Heart right ventricle (tissue), 16 donors: Measurements from ENCODE around the gene BRIP1. TPM values are rescaled to one million over a fixed set of nuclear protein-coding genes. Genes with fewer than 3 reads are reported as not detected.
"Not testable (repeated sequence)": the region's sequence is repeated elsewhere in the genome, so short reads cannot be mapped to it uniquely, and the experiment has no call there.

Source experiments
- ATAC-seq, 8 donors: fragments of 200-7000 bp; cut with Tn5 transposase; one replicate each; pipeline ENCODE4 v1.9.1; 2020; ENCODE audit warnings: mild to moderate bottlenecking in 8 of 8, moderate library complexity in 8 of 8, moderate number of reproducible peaks in 1 of 8
- DNase-seq, 2 donors: peaks; one replicate each; pipeline ENCODE4 v3.0.0-alpha.2; 2020
- H3K27ac ChIP-seq, 10 donors: fragments of 200-600 bp; sonication (generic) in 2 of 10; one replicate each; pipeline versions ENCODE4 v1.5.0 to v1.8.0; 2020 to 2022; ENCODE audit warnings: mild to moderate bottlenecking in 3 of 10
- H3K27me3 ChIP-seq, 7 donors: fragments of 200-600 bp; one replicate each; pipeline ENCODE4 v1.8.0; 2021 to 2022; ENCODE audit warnings: mild to moderate bottlenecking in 2 of 7
- H3K36me3 ChIP-seq, 9 donors: fragments of 200-600 bp; sonication (generic) in 1 of 9; one replicate each; pipeline versions ENCODE4 v1.5.0 to v1.8.0; 2020 to 2022; ENCODE audit warnings: mild to moderate bottlenecking in 2 of 9
- H3K4me1 ChIP-seq, 9 donors: fragments of 200-600 bp; sonication (generic) in 1 of 9; one replicate each; pipeline versions ENCODE4 v1.5.0 to v1.8.0; 2020 to 2022; ENCODE audit warnings: mild to moderate bottlenecking in 4 of 9
- H3K4me3 ChIP-seq, 10 donors: fragments of 200-600 bp; sonication (generic) in 2 of 10; one replicate each; pipeline versions ENCODE4 v1.5.0 to v1.8.0; 2020 to 2022; ENCODE audit warnings: mild to moderate bottlenecking in 7 of 10, moderate library complexity in 2 of 10
- H3K9me3 ChIP-seq, 11 donors: fragments of 200-600 bp in 10 of 11; sonication (generic) in 2 of 11; one replicate each; pipeline versions ENCODE4 v1.5.0 to v1.8.0; 2013 to 2022; ENCODE audit warnings: mild to moderate bottlenecking in 2 of 11, control low read depth in 1 of 11, moderate library complexity in 1 of 11
- CTCF ChIP-seq, 9 donors: fragments of 200-600 bp; sonication (generic) in 2 of 9; IDR thresholded peaks; one replicate each; pipeline versions ENCODE4 v1.5.0 to v1.8.0; 2021 to 2022; ENCODE audit warnings: antibody characterized with exemption in 9 of 9, mild to moderate bottlenecking in 5 of 9, moderate library complexity in 1 of 9
- WGBS, 2 donors: extraction: QIAGEN DNeasy Blood & Tissue Kit; methylation state at CpG; one replicate each; pipeline ENCODE4 v1.1.7; 2013; ENCODE audit warnings: inconsistent platforms in 1 of 2; 5-methylcytosine and 5-hydroxymethylcytosine counted together
- intact Hi-C, 10 donors: fragments of 100-400 bp; cut with DNase I; formaldehyde crosslinking; loops; one replicate each; pipeline versions ENCODE4 v1.11.1 to v1.14.2; 2022
- polyA plus RNA-seq, 2 donors: library from polyadenylated mRNA; stranded (reverse); fragments of 200-250 nt; gene quantifications; one replicate each; pipeline ENCODE4 v1.2.3, GENCODE V29; 2013
- total RNA-seq, 10 donors: library from RNA; stranded (reverse); fragmentation: NEBNext Ultra II Directional in 3 of 10; extraction: Animal tissue kit (Norgen Biotek cat#: 25700) in 3 of 10; gene quantifications; one replicate each; pipeline versions ENCODE4 v1.2.1 to v1.2.4, GENCODE V29; 2021 to 2023
- donor health status: Arrhythmogenic right ventricular cardiomyopathy.
- donor health status: ischemic (EF 13 %, LVEDD 7.1; RV severe dilation, severe dysfunction).
- donor health status: healthy with polysubstance abuse.
- donor health status: DM: no; HTN: yes; CAD: no.
- donor health status: DM: no; HTN: no; CAD: no.
- donor health status: ischemic (EF 25% LVEDD 6.9; RV normal size, moderate dysfunction).
- donor health status: ischemic (EF 25% LVEDD 5.7; RV mildly dilated, moderate dysfunction).
- donor health status: healthy.
- donor health status: DM: yes; HTN: yes; CAD: no.
- donor health status: Ischemic cardiomyopathy.
- donor health status: ischemic (EF 35%, LVEDD 5.7; RV mildly dilated, moderate dysfunction).
- donor health status: nonischemic (EF 11% LVEDD 7.7; RV severe dilation, severe dysfunction).
- donor health status: DM: yes; HTN: yes; CAD: no.
- donor health status: PGD.
- donor health status: ischemic (EF 29% LVEDD 5.4; RV normal size, mild dysfunction).
- donor health status: nonischemic (EF 23%, LVEDD 6.1; RV moderate dilation, normal function).

The BRIP1 gene
- total and polyA plus RNA-seq, 12 donors, result 0.03 to 2.1 (median 0.22) TPM; not detected in 1

DNA sequence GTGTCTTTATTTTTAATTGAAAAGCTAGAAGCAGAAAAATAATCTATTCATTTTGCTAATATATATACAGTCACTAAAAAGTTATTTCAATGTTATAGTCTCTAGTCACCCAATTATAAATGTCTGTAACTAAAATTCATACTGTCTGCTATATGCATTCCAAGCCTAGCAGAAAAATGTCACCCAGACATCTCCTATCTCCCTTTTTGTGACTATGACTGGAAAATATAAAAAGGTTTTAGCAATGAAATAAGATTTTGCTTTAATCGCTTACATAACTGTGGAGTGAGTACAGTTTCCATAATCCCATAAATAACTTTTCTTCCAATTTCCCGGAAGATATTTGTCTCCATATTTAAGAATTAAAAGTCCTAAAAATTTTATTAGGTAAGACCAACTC lies 88.6 kb downstream of the BRIP1 start:
- TF ChIP-seq CTCF (IDR thresholded peaks at IDR 0.05), result no peak
- ATAC-seq (no peak), DNase-seq (no peak)
- intact Hi-C loops, result no loop called here
- no peaks in the 10 kb centered on the region for H3K4me1 ChIP-seq
- no peaks in the 10 kb centered on the region for H3K27me3 ChIP-seq
- 97 to 98% methylated on average over 2 of the region's 2 CpGs for WGBS, 2 donors
- H3K36me3 ChIP-seq, result peaks cover 0 to 5% (median 0%) of the 10 kb centered on the region in 9 donors
- H3K9me3 ChIP-seq, result peaks cover 0 to 23% (median 4%) of the 10 kb centered on the region in 11 donors
- H3K27ac ChIP-seq, result no peak overlapping the region
- H3K4me3 ChIP-seq, result no peak overlapping the region

GRCh38 chr17:61774087-61774486 lies 89.2 kb downstream of the BRIP1 start:
- H3K4me1 ChIP-seq, ATAC-seq, DNase-seq, H3K27me3 ChIP-seq, H3K36me3 ChIP-seq, intact Hi-C loops, H3K4me3 ChIP-seq, H3K27ac ChIP-seq: not testable (repeated sequence)
- H3K9me3 ChIP-seq, result peaks cover 0 to 25% (median 4%) of the 10 kb centered on the region in 11 donors
- 97 to 99% methylated on average over 3 of the region's 3 CpGs for WGBS, 2 donors

GRCh38 chr17:61770752-61771533 lies 92.4 kb downstream of the BRIP1 start:
- whole genome bisulfite sequencing, 2 donors, result 95 to 97% methylated on average over 2 of the region's 2 CpGs
- Histone ChIP-seq H3K27ac (no peak overlapping the region), H3K36me3 (peaks cover 0 to 5% (median 0%) of the 10 kb centered on the region in 9 donors), H3K4me3 (no peak overlapping the region), H3K27me3 (no peaks in the 10 kb centered on the region), H3K9me3 (peaks cover 0 to 25% (median 4%) of the 10 kb centered on the region in 11 donors), H3K4me1 (no peaks in the 10 kb centered on the region)
- ATAC-seq (no peak), DNase-seq (no peak)
- TF ChIP-seq CTCF (IDR thresholded peaks at IDR 0.05), result no peak
- intact Hi-C loops, result no loop called here

DNA sequence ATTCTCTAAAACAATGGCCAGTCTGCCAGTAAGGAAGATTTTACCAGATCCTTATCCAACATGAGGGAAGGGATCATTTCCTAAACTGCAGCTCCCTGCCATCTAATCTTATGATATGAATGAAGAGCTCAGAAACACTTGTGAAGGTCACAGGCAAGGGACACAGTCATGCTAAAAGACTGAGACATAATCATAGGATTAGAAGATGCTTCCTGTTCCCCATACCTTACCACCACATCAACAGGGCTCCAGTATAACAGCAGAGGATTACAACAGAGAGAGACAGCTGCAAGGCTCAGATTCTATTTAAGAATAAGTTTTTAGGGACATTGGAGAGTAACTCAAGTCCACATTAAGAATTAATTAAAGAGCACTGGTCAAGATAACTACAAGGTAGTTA lies 93.3 kb downstream of the BRIP1 start:
- no peak overlapping the region for H3K4me3 ChIP-seq
- intact Hi-C loops, result no loop called here
- TF ChIP-seq CTCF (IDR thresholded peaks at IDR 0.05), result no peak

DNA sequence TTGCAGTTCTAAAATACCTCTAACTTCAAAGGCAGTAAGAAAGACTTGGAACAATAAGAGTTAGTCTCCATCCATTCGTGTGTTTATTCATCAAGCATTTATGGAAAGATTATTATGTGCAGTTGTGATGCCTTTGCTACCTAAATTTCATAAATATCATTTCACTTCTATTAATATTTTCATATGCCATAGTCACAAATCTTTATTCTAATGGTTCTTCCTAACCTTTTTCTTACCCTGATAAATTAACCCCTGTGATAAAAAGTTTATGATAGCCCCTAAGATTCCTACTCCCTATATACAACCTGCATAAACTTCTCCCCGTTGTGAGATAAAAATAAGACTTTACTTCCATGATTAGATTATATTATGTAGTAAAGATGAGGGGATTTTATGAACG lies 94.9 kb downstream of the BRIP1 start:
- H3K27ac ChIP-seq, result no peak overlapping the region
- ATAC-seq, result no peak
- no peak for TF ChIP-seq CTCF (IDR thresholded peaks at IDR 0.05)

More for the DNA sequence above, 93.3 kb downstream of the BRIP1 start:
- no peaks in the 10 kb centered on the region for H3K27me3 ChIP-seq
- H3K27ac ChIP-seq, result no peak overlapping the region
- H3K4me1 ChIP-seq, result no peaks in the 10 kb centered on the region
- ATAC-seq (no peak), DNase-seq (no peak)
- H3K9me3 ChIP-seq, result peaks cover 0 to 25% (median 4%) of the 10 kb centered on the region in 11 donors
- peaks cover 0 to 5% (median 0%) of the 10 kb centered on the region in 9 donors for H3K36me3 ChIP-seq

More for the DNA sequence above, 94.9 kb downstream of the BRIP1 start:
- Histone ChIP-seq H3K4me1 (no peaks in the 10 kb centered on the region), H3K4me3 (no peak overlapping the region), H3K9me3 (peaks cover 0 to 25% (median 4%) of the 10 kb centered on the region in 11 donors), H3K27me3 (no peaks in the 10 kb centered on the region), H3K36me3 (peaks cover 0 to 5% (median 0%) of the 10 kb centered on the region in 9 donors)
- intact Hi-C loops, result no loop called here
- 93 to 95% methylated on average over 3 of the region's 3 CpGs for WGBS, 2 donors
- no peak for DNase-seq
